Astrocyte of the cerebellum (primary cell): ENCODE data around the gene PRR9.

ENCODE experiments used
- DNase-seq: peaks from one replicate; pipeline ENCODE4 v3.0.0-alpha.2; 2011; ENCODE audit warnings: low read depth
- H3K4me3 ChIP-seq: 2 replicates; pipeline ENCODE4 v1.5.1; 2011; ENCODE audit warnings: mild to moderate bottlenecking, low read depth, low read length, moderate library complexity
- in situ Hi-C: cut with HindIII; loops from 2 replicates; pipeline ENCODE4 v1.10.0; 2017; ENCODE audit warnings: low sequenced_read_pairs
- TF ChIP-seq, protein P1 (sequence below): IDR thresholded peaks from 2 replicates; pipeline ENCODE4 v1.5.1; 2012; ENCODE audit warnings: low read length, low read depth, moderate library complexity, mild to moderate bottlenecking; ENCODE audit errors: missing control alignments

PRR9 gene

DNA sequence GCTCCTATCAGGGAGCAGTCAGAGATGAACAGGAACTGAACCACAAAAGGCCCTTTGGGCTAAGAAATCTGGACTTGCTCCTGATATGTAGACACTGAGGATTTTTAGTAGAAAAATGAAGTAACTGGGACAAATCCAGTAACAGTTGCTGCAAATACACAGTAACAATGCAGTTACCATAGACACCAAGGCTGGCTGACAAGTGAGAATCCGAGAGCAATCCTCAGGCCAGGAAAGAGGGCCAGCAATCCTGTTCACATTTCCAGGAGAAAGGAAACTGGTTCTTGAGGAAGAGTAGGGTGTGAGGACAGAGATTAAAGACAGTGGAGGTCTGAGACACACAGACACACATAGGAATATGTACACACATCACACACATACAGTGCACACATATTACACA, 32.8 kb downstream of the PRR9 start:
- in situ Hi-C loops = no loop called here
- DNase-seq = no peak
- no peak overlapping the region for H3K4me3 ChIP-seq
- TF ChIP-seq, protein P1, sequence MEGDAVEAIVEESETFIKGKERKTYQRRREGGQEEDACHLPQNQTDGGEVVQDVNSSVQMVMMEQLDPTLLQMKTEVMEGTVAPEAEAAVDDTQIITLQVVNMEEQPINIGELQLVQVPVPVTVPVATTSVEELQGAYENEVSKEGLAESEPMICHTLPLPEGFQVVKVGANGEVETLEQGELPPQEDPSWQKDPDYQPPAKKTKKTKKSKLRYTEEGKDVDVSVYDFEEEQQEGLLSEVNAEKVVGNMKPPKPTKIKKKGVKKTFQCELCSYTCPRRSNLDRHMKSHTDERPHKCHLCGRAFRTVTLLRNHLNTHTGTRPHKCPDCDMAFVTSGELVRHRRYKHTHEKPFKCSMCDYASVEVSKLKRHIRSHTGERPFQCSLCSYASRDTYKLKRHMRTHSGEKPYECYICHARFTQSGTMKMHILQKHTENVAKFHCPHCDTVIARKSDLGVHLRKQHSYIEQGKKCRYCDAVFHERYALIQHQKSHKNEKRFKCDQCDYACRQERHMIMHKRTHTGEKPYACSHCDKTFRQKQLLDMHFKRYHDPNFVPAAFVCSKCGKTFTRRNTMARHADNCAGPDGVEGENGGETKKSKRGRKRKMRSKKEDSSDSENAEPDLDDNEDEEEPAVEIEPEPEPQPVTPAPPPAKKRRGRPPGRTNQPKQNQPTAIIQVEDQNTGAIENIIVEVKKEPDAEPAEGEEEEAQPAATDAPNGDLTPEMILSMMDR = no peak

DNA sequence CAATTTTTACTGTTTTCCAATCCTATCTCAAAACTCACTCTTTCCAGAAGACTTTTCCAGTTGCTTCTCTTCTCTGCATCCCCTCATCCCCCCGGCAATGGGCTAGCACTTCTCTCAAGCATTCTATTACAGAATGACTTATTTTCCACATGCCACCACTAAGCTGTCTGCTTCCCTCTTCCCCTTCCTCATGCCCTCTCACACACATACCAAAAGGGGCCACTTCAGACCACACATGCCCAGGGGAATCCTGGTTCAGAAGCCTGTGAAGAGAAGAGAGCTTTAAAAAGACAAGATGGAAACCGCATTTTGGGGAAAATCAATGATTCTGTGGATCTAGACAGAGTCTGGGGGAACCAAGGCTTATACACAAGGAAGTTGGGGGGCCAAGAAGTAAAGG, 33.7 kb downstream of the PRR9 start:
- TF ChIP-seq, protein P1 = no peak
- in situ Hi-C loops = no loop called here
- DNase-seq = no peak
- H3K4me3 ChIP-seq = no peak overlapping the region

DNA sequence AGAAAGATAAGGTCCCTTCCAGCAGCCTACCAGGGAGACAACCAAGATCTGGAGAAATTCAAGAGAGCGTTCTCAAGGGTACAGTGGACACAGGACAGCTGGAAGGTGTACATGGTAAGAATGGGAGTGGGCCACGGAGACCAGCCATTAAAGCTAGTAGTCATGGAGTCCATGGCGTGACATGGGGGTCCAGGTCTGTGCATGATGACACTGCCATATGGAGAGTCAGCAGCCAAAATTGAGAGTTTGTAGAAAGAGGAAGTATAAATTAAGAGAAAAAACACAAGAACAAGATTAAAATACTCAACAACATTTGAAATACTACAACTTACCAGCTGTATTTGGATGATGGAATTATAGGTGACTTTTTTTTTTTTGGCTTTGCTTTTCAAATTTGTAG, 34.2 kb downstream of the PRR9 start:
- DNase-seq = no peak
- no peak overlapping the region for H3K4me3 ChIP-seq
- TF ChIP-seq, protein P1 = no peak
- in situ Hi-C loops = no loop called here

DNA sequence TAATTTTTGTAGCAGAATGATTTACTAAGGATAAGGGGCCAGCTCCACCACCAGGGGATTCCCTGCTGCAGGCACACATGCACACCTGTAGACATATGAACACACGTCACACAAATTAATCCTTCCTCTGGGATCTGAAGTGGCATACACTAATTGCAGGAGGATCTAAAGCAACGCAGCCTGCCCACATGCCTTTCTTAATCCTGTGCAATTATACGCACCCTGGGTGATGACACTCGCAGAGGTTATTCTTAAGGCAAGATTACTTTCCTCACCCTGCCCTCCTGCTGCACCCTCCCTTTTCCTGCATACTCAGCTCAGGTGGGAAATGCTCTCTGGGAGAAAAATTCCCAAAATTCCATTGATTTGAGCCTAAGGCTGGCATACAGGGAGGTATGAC, 34.6 kb downstream of the PRR9 start:
- TF ChIP-seq, protein P1 = no peak
- no peak for DNase-seq
- H3K4me3 ChIP-seq = no peak overlapping the region
- in situ Hi-C loops = no loop called here

DNA sequence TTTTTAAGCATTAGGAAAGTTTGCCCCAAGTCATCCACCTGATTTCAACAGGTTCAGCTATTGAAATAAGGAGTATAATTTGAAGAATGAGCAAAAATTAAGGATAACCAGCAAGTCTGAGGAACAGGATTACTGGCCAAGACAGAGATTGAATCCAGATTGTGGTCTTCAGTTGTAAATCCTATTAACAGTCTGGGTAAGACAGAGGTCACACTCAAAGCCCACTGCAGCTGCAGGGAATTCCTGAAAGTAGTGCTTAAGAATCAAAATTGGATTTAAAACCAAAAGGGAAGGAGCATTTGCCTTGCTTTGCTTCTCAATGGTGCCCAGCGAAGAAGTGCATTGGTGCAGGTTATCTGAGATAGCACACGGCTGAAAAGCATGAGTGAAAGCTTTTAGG, 35.7 kb downstream of the PRR9 start:
- in situ Hi-C loops = no loop called here
- no peak for DNase-seq
- H3K4me3 ChIP-seq = no peak overlapping the region
- TF ChIP-seq, protein P1 = no peak

DNA sequence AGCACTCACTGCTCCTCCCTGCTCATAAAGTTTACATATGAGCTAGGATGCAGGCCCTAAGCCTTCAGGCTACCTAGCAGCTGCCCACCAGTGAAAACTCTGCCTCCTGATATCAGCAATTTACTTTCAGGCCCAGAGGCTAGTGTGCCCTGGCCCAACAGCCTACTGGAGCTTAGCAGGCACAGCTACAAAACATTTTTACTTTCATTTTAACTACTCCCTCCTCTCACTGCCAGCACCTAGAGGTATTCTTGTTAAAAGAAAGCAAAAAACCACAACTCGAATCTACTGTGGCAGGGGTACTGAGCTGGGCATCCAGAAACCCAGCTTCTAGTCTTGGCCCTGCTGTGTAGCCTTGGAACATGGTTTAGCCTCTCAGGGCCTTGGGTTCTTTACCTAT, 36.3 kb downstream of the PRR9 start:
- H3K4me3 ChIP-seq = no peak overlapping the region
- DNase-seq = no peak
- in situ Hi-C loops = no loop called here
- TF ChIP-seq, protein P1 = no peak

DNA sequence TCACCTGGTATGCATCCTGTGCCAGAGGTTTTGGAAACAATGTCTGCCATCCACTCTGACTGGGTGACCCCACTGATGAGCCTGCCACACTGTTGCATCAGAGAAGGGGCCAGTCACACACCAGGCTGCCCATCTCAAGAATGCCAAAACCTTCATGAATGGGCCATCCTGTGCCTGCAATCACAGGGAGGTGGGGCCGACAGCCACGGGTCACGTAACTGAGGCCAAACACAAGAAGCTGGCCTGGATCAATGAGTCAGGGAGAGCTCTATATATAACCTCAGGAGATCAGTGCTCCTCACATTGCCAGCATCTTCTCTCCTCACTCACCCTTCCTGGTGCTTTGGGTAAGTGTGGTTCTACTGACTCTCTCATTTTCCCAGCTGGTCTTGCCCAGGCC, 42.0 kb downstream of the PRR9 start, which contains the start of gene LORICRIN:
TSS of gene LORICRIN (plus strand) at position 301 of the 400 bp plus-strand sequence. CDS start 1,263 bp downstream, outside the sequence.
- H3K4me3 ChIP-seq = no peak within 1 kb of the TSS
- DNase-seq = no peak
- in situ Hi-C loops = no loop called here
- TF ChIP-seq, protein P1 = no peak
